ENCODE results near the gene P2RX1. TPM values are rescaled to one million over a fixed set of nuclear protein-coding genes. Genes with fewer than 3 reads are reported as not detected.

The P2RX1 gene
- total and polyA plus RNA-seq, 2 of the 4 experiments (the other 2 are of a cell fraction), result not detected

- CTCF ChIA-PET, result interaction anchor here (0.6 kb wide), 1 partner anchor 30 kb away, joined by 5 read pairs; no protein-coding TSS in a partner anchor
- Histone ChIP-seq H3K23ac (ENCODE audit: low read depth, low read length) (no peak overlapping the region), H4K8ac (ENCODE audit: low read depth in 2 of 2, low read length in 2 of 2) (no peak overlapping the region; a peak in 1 of 4 replicates), H4K5ac (ENCODE audit: low read depth, low read length) (no peak overlapping the region), H3K14ac (replicated peaks; ENCODE audit: low read depth, low read length) (no peak overlapping the region), H3K4me1 (ENCODE audit: control insufficient read depth, insufficient read depth, low read length) (peaks cover 29% of the 10 kb centered on the region), H3K9me1 (ENCODE audit: insufficient read depth, low read length) (peaks cover 29% of the 10 kb centered on the region), H3K36me3 (ENCODE audit: control insufficient read depth, insufficient read depth, low read length) (no peaks in the 10 kb centered on the region), H3K4me3 (ENCODE audit: insufficient read depth, low read depth, low read length) (no peak overlapping the region), H3K18ac (ENCODE audit: low read depth, low read length) (no peak overlapping the region), H3K4ac (ENCODE audit: low read depth, low read length) (no peak overlapping the region), H2BK20ac (ENCODE audit: low read depth, low read length) (no peak overlapping the region), H4K91ac (ENCODE audit: insufficient read depth, low read depth, low read length) (no peak overlapping the region), H3K27me3 (ENCODE audit: control insufficient read depth, insufficient read depth, low read length) (no peaks in the 10 kb centered on the region), H3K4me2 (ENCODE audit: low read depth, low read length) (no peak overlapping the region), H2BK120ac (ENCODE audit: low read depth, low read length) (no peak overlapping the region), H2AFZ (replicated peaks; ENCODE audit: low read length, poor library complexity) (no peak overlapping the region), H3K79me1 (ENCODE audit: low read depth in 1 of 2, low read length in 2 of 2) (peaks cover 7 to 29% of the 10 kb centered on the region in 2 experiments; a peak in 3 of 4 replicates), H3K27ac (ENCODE audit: insufficient read depth, low read length) (no peak overlapping the region), H4K20me1 (ENCODE audit: insufficient read depth, low read length) (peaks cover 6% of the 10 kb centered on the region; the same call in 1 of the 2 replicates), H2BK15ac (ENCODE audit: low read depth, low read length) (no peak overlapping the region), H2AK9ac (replicated peaks; ENCODE audit: low read depth, low read length, poor library complexity) (peak overlapping the region; percentile 29), H3K56ac (ENCODE audit: extremely low read depth, insufficient read depth, low read length) (no peak overlapping the region), H2AK5ac (ENCODE audit: low read depth, low read length) (peak overlapping the region; percentile 15; the same call in 1 of the 2 replicates), H3K9ac (ENCODE audit: low read depth, low read length) (no peak overlapping the region), H2BK5ac (ENCODE audit: low read depth, low read length, poor library complexity, severe bottlenecking) (no peak overlapping the region), H3K9me3 (ENCODE audit: control insufficient read depth, insufficient read depth, low read length) (no peaks in the 10 kb centered on the region)
- POLR2A ChIA-PET (ENCODE audit: unreplicated experiment), result interaction anchor here (0.5 kb wide), 1 partner anchor 8 kb away, joined by 3 read pairs; no protein-coding TSS in a partner anchor
- WGBS, 2 experiments (ENCODE audit: extremely low coverage in 2 of 2, insufficient read length in 1 of 2), result 94% methylated on average over 2 of the region's 5 CpGs; no CpG with 5 or more reads in 1 of the 2 experiments
- no TSS peak for BruUV-seq (replicated peaks)
- DNase-seq, result no peak
- no peak for ATAC-seq (ENCODE audit: low read depth)
- intact Hi-C loops (cut with micrococcal nuclease), result no loop called here
- in situ Hi-C loops (cut with MboI; ENCODE audit: low sequenced_read_pairs), result no loop called here
- TF ChIP-seq RFX5 (IDR thresholded peaks at IDR 0.05; ENCODE audit: low read depth, low read length), result no peak
- TF ChIP-seq BHLHE40 (IDR thresholded peaks at IDR 0.05; ENCODE audit: low read depth, low read length), result no peak
- no peak for TF ChIP-seq CHD1 (IDR thresholded peaks at IDR 0.05; ENCODE audit: low read depth, low read length)
- TF ChIP-seq FOS (IDR thresholded peaks at IDR 0.05; ENCODE audit: low read depth, low read length), result no peak
- TF ChIP-seq, protein P1, sequence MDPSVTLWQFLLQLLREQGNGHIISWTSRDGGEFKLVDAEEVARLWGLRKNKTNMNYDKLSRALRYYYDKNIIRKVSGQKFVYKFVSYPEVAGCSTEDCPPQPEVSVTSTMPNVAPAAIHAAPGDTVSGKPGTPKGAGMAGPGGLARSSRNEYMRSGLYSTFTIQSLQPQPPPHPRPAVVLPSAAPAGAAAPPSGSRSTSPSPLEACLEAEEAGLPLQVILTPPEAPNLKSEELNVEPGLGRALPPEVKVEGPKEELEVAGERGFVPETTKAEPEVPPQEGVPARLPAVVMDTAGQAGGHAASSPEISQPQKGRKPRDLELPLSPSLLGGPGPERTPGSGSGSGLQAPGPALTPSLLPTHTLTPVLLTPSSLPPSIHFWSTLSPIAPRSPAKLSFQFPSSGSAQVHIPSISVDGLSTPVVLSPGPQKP (IDR thresholded peaks at IDR 0.05; ENCODE audit: borderline replicate concordance, low read depth, low read length), result no peak
- TF ChIP-seq MAFK (IDR thresholded peaks at IDR 0.05; ENCODE audit: low read depth, low read length), result no peak
- no peak for TF ChIP-seq SMC3 (IDR thresholded peaks at IDR 0.05; ENCODE audit: low read depth, low read length)
- no peak for TF ChIP-seq MXI1 (IDR thresholded peaks at IDR 0.05; ENCODE audit: borderline replicate concordance, low read depth, low read length)
- TF ChIP-seq RCOR1 (IDR thresholded peaks at IDR 0.05; ENCODE audit: insufficient replicate concordance, low read length), result no peak
- dilution Hi-C loops (cut with HindIII; ENCODE audit: low sequenced_read_pairs, unreplicated experiment), result no loop called here
These were observed 22.1 kb downstream of the P2RX1 start for GRCh38 chr17:3894188-3894587.
